Measurements from ENCODE around the gene TLCD1.

- TF ChIP-seq CTCF (IDR thresholded peaks at IDR 0.05 in 8 of 11, conservative IDR thresholded peaks at IDR 0.05 in 3 of 11), result no peak
- no peak for TF ChIP-seq POLR2AphosphoS5 (IDR thresholded peaks at IDR 0.05)
These were observed 32.2 kb downstream of the TLCD1 start for GRCh38 chr17:28693869-28694268.

Measured in spleen (tissue), 7 donors.